Parathyroid adenoma (tissue), 2 donors: ENCODE data around the gene GGT6.

Source experiments
- H2AFZ ChIP-seq: fragments of 300-600 bp; sonication (generic); one replicate; pipeline ENCODE4 v1.7.0; 2017; ENCODE audit warnings: antibody characterized with exemption, mild to moderate bottlenecking
- H3K27ac ChIP-seq: fragments of 300-600 bp; sonication (generic); one replicate; pipeline ENCODE4 v1.7.0; 2017
- H3K27me3 ChIP-seq: fragments of 300-600 bp; sonication (generic); one replicate; pipeline ENCODE4 v1.7.0; 2017; ENCODE audit warnings: low read length; ENCODE audit not compliant: control insufficient read depth, insufficient read depth
- H3K36me3 ChIP-seq: fragments of 300-600 bp; sonication (generic); one replicate; pipeline ENCODE4 v1.7.0; 2017; ENCODE audit warnings: low read length; ENCODE audit not compliant: control insufficient read depth, insufficient read depth
- H3K4me1 ChIP-seq: fragments of 300-600 bp; sonication (generic); one replicate; pipeline ENCODE4 v1.7.0; 2017; ENCODE audit warnings: control low read depth
- H3K4me2 ChIP-seq: fragments of 300-600 bp; sonication (generic); one replicate; pipeline ENCODE4 v1.7.0; 2017; ENCODE audit warnings: low read length
- H3K4me3 ChIP-seq: fragments of 300-600 bp; sonication (generic); one replicate; pipeline ENCODE4 v1.7.0; 2017; ENCODE audit warnings: low read depth, low read length
- H3K79me2 ChIP-seq: fragments of 300-600 bp; sonication (generic); one replicate; pipeline ENCODE4 v1.7.0; 2017; ENCODE audit warnings: control low read depth
- H3K9ac ChIP-seq: fragments of 300-600 bp; sonication (generic); one replicate; pipeline ENCODE4 v1.7.0; 2017; ENCODE audit warnings: mild to moderate bottlenecking
- H3K9me3 ChIP-seq: fragments of 300-600 bp; sonication (generic); one replicate; pipeline ENCODE4 v1.7.0; 2017; ENCODE audit warnings: low read length; ENCODE audit not compliant: control insufficient read depth
- CTCF ChIP-seq: fragments of 300-600 bp; sonication (generic); IDR thresholded peaks from one replicate; pipeline ENCODE4 v1.7.0; 2017; ENCODE audit warnings: antibody characterized with exemption, mild to moderate bottlenecking
- donor health status: primary hyperparathyroidism.

The GGT6 gene

GRCh38 chr17:4536259-4536741 lies 24.1 kb downstream of the GGT6 start:
- Histone ChIP-seq H3K4me1 (peaks cover 8% of the 10 kb centered on the region), H3K9ac (no peak overlapping the region), H3K4me3 (no peak overlapping the region)

GRCh38 chr17:4535667-4536258 lies 24.6 kb downstream of the GGT6 start:
- TF ChIP-seq CTCF, result no peak

More at GRCh38 chr17:4536259-4536741, 24.1 kb downstream of the GGT6 start:
- Histone ChIP-seq H3K79me2 (no peaks in the 10 kb centered on the region), H3K36me3 (no peaks in the 10 kb centered on the region), H3K9me3 (no peaks in the 10 kb centered on the region), H3K27me3 (no peaks in the 10 kb centered on the region), H3K4me2 (no peak overlapping the region), H3K27ac (peak overlapping the region; percentile 58), H2AFZ (no peak overlapping the region)
- TF ChIP-seq CTCF, result no peak

GRCh38 chr17:4534928-4535666 lies 25.3 kb downstream of the GGT6 start:
- Histone ChIP-seq H3K9ac (no peak overlapping the region), H3K36me3 (no peaks in the 10 kb centered on the region), H3K27me3 (no peaks in the 10 kb centered on the region), H3K79me2 (no peaks in the 10 kb centered on the region), H3K4me3 (no peak overlapping the region), H3K4me1 (peaks cover 8% of the 10 kb centered on the region), H3K4me2 (no peak overlapping the region), H2AFZ (no peak overlapping the region), H3K27ac (no peak overlapping the region), H3K9me3 (no peaks in the 10 kb centered on the region)
- no peak for TF ChIP-seq CTCF

More at GRCh38 chr17:4535667-4536258, 24.6 kb downstream of the GGT6 start:
- no peak overlapping the region for H2AFZ ChIP-seq
- H3K9me3 ChIP-seq, result no peaks in the 10 kb centered on the region
- H3K9ac ChIP-seq, result no peak overlapping the region
- H3K79me2 ChIP-seq, result no peaks in the 10 kb centered on the region
- H3K4me2 ChIP-seq, result no peak overlapping the region
- H3K27me3 ChIP-seq, result no peaks in the 10 kb centered on the region
- no peak overlapping the region for H3K4me3 ChIP-seq
- peaks cover 8% of the 10 kb centered on the region for H3K4me1 ChIP-seq
- H3K27ac ChIP-seq, result no peak overlapping the region
- no peaks in the 10 kb centered on the region for H3K36me3 ChIP-seq

- no peaks in the 10 kb centered on the region for H3K27me3 ChIP-seq
- peaks cover 8% of the 10 kb centered on the region for H3K4me1 ChIP-seq
- no peak for TF ChIP-seq CTCF
- no peak overlapping the region for H3K4me2 ChIP-seq
- no peaks in the 10 kb centered on the region for H3K9me3 ChIP-seq
- no peaks in the 10 kb centered on the region for H3K36me3 ChIP-seq
- H2AFZ ChIP-seq, result no peak overlapping the region
- H3K9ac ChIP-seq, result no peak overlapping the region
- H3K4me3 ChIP-seq, result no peak overlapping the region
- no peaks in the 10 kb centered on the region for H3K79me2 ChIP-seq
- no peak overlapping the region for H3K27ac ChIP-seq
Observed at GRCh38 chr17:4534515-4534914, 25.9 kb downstream of the GGT6 start.
